Endothelial cell of umbilical vein (primary cell): ENCODE results near the gene DZIP3. TPM values are rescaled to one million over a fixed set of nuclear protein-coding genes. Genes with fewer than 3 reads are reported as not detected.

Source experiments
- BruUV-seq: library from RNA; stranded (reverse); fragments of 400-500 nt; replicated peaks from 2 replicates; lab custom pipeline; 2021; lab: Mats Ljungman, UMichigan
- CTCF ChIA-PET: fragments of 300-600, 350-600 bp; sonication (Branson Sonifier 250); formaldehyde crosslinking; loops from one replicate; lab custom pipeline; 2021; ENCODE audit warnings: antibody characterized with exemption, inconsistent platforms; lab: Charles Lee
- POLR2A ChIA-PET: fragments of 300-600, 350-600 bp; sonication (Branson Sonifier 250); formaldehyde crosslinking; loops from one replicate; lab custom pipeline; 2021; ENCODE audit warnings: antibody characterized with exemption, inconsistent platforms; lab: Charles Lee
- DNase-seq: peaks from one replicate; pipeline ENCODE4 v3.0.0-alpha.2; 2011; ENCODE audit warnings: low read depth, low spot score
- FAIRE-seq: peaks from 2 replicates; lab custom pipeline; 2011; peaks lifted over from hg19 to GRCh38; lab: Jason Lieb, UNC
- H2AFZ ChIP-seq: 2 replicates; pipeline ENCODE4 v1.6.0; 2012; ENCODE audit warnings: low read depth, low read length, control low read depth, inconsistent platforms
- H3K27ac ChIP-seq: 2 replicates; pipeline ENCODE4 v1.5.1; 2011; ENCODE audit warnings: low read depth, mild to moderate bottlenecking, control low read depth, low read length, moderate library complexity; ENCODE audit not compliant: insufficient read depth
- H3K27me3 ChIP-seq, 2 experiments: 2 replicates each; pipeline versions ENCODE4 v1.6.0 to v1.6.1; 2011; ENCODE audit warnings: low read length in 2 of 2, mixed read lengths in 1 of 2; ENCODE audit not compliant: control insufficient read depth in 2 of 2, insufficient read depth in 2 of 2
- H3K36me3 ChIP-seq, 2 experiments: 2 replicates in 1 of 2; 3 replicates in 1 of 2; pipeline ENCODE4 v1.5.1; 2011; ENCODE audit warnings: low read length in 2 of 2, mild to moderate bottlenecking in 1 of 2, moderate library complexity in 1 of 2; ENCODE audit not compliant: control insufficient read depth in 2 of 2, insufficient read depth in 2 of 2; ENCODE audit errors: extremely low read depth in 1 of 2
- H3K4me1 ChIP-seq: 3 replicates; pipeline ENCODE4 v1.5.1; 2011; ENCODE audit warnings: mild to moderate bottlenecking, low read length; ENCODE audit not compliant: control insufficient read depth, insufficient read depth; ENCODE audit errors: extremely low read depth
- H3K4me2 ChIP-seq: 2 replicates; pipeline ENCODE4 v1.6.1; 2011; ENCODE audit warnings: low read length, control low read depth, mixed read lengths; ENCODE audit not compliant: insufficient read depth
- H3K4me3 ChIP-seq, 3 experiments: fragments of 200-600 bp in 1 of 3; sonication (generic), shearing (Covaris generic) in 1 of 3; replicated peaks in 1 of 3; 2 replicates each; pipeline ENCODE4 v1.5.1; 2011 to 2016; ENCODE audit warnings: control low read depth in 3 of 3, low read length in 3 of 3, mild to moderate bottlenecking in 2 of 3, inconsistent platforms in 1 of 3, low read depth in 1 of 3, moderate library complexity in 1 of 3; ENCODE audit not compliant: insufficient read depth in 1 of 3
- H3K79me2 ChIP-seq: 2 replicates; pipeline ENCODE4 v1.6.0; 2012; ENCODE audit warnings: low read length, inconsistent platforms; ENCODE audit not compliant: control insufficient read depth, insufficient read depth
- H3K9ac ChIP-seq: replicated peaks from 2 replicates; pipeline ENCODE3; 2011; ENCODE audit warnings: low read length, control low read depth; ENCODE audit not compliant: insufficient read depth; ENCODE audit errors: extremely low read depth
- H3K9me1 ChIP-seq: replicated peaks from 3 replicates; pipeline ENCODE4 v1.6.0; 2011; ENCODE audit warnings: mild to moderate bottlenecking, low read length; ENCODE audit not compliant: control insufficient read depth, insufficient read depth; ENCODE audit errors: extremely low read depth
- H3K9me3 ChIP-seq: replicated peaks from 2 replicates; pipeline ENCODE4 v1.5.1; 2012; ENCODE audit warnings: low read length, inconsistent platforms; ENCODE audit not compliant: control insufficient read depth, insufficient read depth
- H4K20me1 ChIP-seq: replicated peaks from 2 replicates; pipeline ENCODE3; 2011; ENCODE audit warnings: mild to moderate bottlenecking, low read length; ENCODE audit not compliant: control insufficient read depth, insufficient read depth; ENCODE audit errors: extremely low read depth
- EZH2 ChIP-seq: IDR thresholded peaks from 2 replicates; pipeline ENCODE4 v1.6.1; 2012; ENCODE audit warnings: borderline replicate concordance, low read depth, mild to moderate bottlenecking, moderate library complexity, low read length, inconsistent platforms; ENCODE audit not compliant: severe bottlenecking
- FOS ChIP-seq: IDR thresholded peaks from 2 replicates; pipeline ENCODE4 v1.6.1; 2011; ENCODE audit warnings: mild to moderate bottlenecking, low read length, moderate library complexity, borderline replicate concordance; ENCODE audit not compliant: insufficient read depth
- JUN ChIP-seq: IDR thresholded peaks from 2 replicates; pipeline ENCODE4 v1.6.1; 2011; ENCODE audit warnings: borderline replicate concordance, low read depth; ENCODE audit not compliant: insufficient read length, insufficient read depth
- MAX ChIP-seq: IDR thresholded peaks from 2 replicates; pipeline ENCODE4 v1.6.1; 2011; ENCODE audit not compliant: insufficient read depth, insufficient read length
- POLR2AphosphoS5 ChIP-seq: IDR thresholded peaks from 2 replicates; pipeline ENCODE4 v1.6.1; 2012; ENCODE audit warnings: low read depth, mild to moderate bottlenecking, control low read depth, low read length, moderate library complexity; ENCODE audit not compliant: insufficient read depth
- dilution Hi-C: fragments of 300-500 bp; cut with MboI; formaldehyde crosslinking; loops from one replicate; pipeline ENCODE4 v1.15.0; 2019; ENCODE audit warnings: low sequenced_read_pairs; ENCODE audit not compliant: extremely low pct_ligation_motif_present
- intact Hi-C: fragments of 100-400 bp; cut with micrococcal nuclease; formaldehyde crosslinking; loops from one replicate; pipeline ENCODE4 v1.10.0; 2022
- polyA plus RNA-seq, 4 experiments: library from polyadenylated mRNA; depleted of rRNA in 3 of 4; stranded (reverse) in 3 of 4; unstranded in 1 of 4; fragments of >200 nt; gene quantifications; 2 replicates each; pipeline versions ENCODE4 v1.2.1 to v1.2.3, GENCODE V29; 2011 to 2012; ENCODE audit warnings: missing spikeins in 1 of 4
- total RNA-seq: library from RNA; stranded (reverse); gene quantifications from 2 replicates; pipeline ENCODE4 v1.2.3, GENCODE V29; 2021

DZIP3 gene
- total and polyA plus RNA-seq, 2 donors (not counting 3 experiments of a cell fraction or from before 2014, with no cell fraction given), result 1.9 to 6.5 TPM

DNA sequence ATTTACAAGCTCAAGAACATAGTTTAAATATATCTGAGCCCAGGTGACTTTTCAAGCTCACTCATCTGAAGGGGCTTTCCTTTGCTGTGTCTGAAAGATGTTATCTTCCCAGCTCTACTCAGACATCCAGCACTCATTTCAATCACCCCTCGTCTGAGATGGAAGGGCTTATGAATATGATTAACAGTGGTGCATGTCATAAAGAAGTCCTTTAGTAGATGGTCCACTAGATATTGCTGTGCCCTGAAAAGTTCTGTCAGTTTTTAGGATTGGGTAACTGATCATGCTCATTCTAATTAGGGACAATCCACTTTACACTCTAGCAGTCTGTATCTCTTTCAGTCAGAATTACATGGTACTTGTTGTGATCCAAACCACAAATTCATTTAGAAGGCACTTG, 139.4 kb downstream of the DZIP3 start:
- dilution Hi-C loops, result no loop called here
- TF ChIP-seq FOS (no peak), MAX (no peak)
- no peak for DNase-seq
- Histone ChIP-seq H3K9me1 (no peaks in the 10 kb centered on the region), H3K36me3 (no peaks in the 10 kb centered on the region), H3K9ac (no peak overlapping the region), H3K79me2 (no peaks in the 10 kb centered on the region), H3K27ac (no peak overlapping the region), H3K4me2 (no peak overlapping the region), H3K27me3 (no peaks in the 10 kb centered on the region), H3K9me3 (no peaks in the 10 kb centered on the region), H2AFZ (no peak overlapping the region), H3K4me3 (no peak overlapping the region), H4K20me1 (no peaks in the 10 kb centered on the region), H3K4me1 (no peaks in the 10 kb centered on the region)
- no TSS peak for BruUV-seq
- intact Hi-C loops, result no loop called here
- POLR2A ChIA-PET, result no interaction called here
- CTCF ChIA-PET, result no interaction called here
- no peak for FAIRE-seq

- no peaks in the 10 kb centered on the region for H3K4me1 ChIP-seq
- dilution Hi-C loops (no loop called here), intact Hi-C loops (no loop called here)
- DNase-seq (no peak), FAIRE-seq (no peak)
- H3K4me2 ChIP-seq, result no peak overlapping the region
- TF ChIP-seq POLR2AphosphoS5 (no peak), EZH2 (no peak), MAX (no peak), JUN (no peak)
- H3K27ac ChIP-seq, result no peak overlapping the region
- ChIA-PET POLR2A (no interaction called here), CTCF (no interaction called here)
- BruUV-seq, result no TSS peak
- H3K9me3 ChIP-seq, result no peaks in the 10 kb centered on the region
- H3K9me1 ChIP-seq, result no peaks in the 10 kb centered on the region
- H3K36me3 ChIP-seq, result no peaks in the 10 kb centered on the region
- no peaks in the 10 kb centered on the region for H3K79me2 ChIP-seq
- H3K9ac ChIP-seq, result no peak overlapping the region
- no peaks in the 10 kb centered on the region for H3K27me3 ChIP-seq
- H3K4me3 ChIP-seq, result no peak overlapping the region
- H4K20me1 ChIP-seq, result no peaks in the 10 kb centered on the region
- H2AFZ ChIP-seq, result no peak overlapping the region
Observed at GRCh38 chr3:108736821-108737220, 147.3 kb downstream of the DZIP3 start.
